Stimulated activated CD4-positive, alpha-beta T cell treated with anti-CD3 and anti-CD28 coated beads, Interleukin-4, amount 100 ng/mL, for 24 hours (primary cell): Measurements from ENCODE around the gene NPHP4.

ENCODE experiments used
- DNase-seq: peaks from one replicate; pipeline ENCODE4 v3.0.0-alpha.2; 2020

Gene NPHP4

DNA sequence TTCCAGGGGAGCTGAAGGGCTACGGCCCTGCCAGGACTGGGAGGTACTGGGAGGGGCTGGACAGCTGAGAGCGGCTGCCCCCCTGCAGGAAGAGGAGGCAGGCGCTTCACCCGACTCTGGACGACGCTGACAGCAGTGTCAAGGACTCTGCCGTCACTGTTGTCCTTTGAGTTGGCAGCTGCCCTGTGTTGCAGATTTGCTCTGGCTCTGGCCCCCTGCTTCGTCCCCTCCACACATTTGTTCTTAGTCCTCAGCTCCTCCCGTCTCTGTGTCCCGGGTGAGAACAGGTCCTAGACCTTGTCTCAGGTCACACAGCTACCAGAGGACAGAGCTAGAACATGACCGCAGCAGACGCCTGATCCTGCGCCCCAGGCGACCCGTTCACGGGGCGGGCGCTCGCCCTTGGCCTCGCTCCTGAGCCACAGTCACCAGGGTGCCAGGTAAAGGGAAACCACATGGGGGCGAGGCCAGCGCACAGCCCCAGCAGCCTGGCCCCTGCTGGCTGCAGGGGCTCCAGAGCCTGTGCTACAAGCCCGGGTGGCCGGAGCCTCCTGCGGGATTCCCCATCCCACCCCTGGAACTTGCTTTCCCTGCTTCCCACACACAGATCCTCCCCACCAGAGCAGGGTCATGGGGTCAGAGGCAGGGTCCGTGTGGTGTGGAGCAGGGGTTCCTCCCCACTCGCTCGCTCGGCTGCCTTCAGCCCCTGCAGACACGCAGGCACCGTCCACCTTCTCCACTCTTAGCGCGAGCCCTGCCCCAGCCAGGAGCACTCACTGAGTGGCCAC is 10.7 kb upstream of the NPHP4 start:
- DNase-seq: no peak

DNA sequence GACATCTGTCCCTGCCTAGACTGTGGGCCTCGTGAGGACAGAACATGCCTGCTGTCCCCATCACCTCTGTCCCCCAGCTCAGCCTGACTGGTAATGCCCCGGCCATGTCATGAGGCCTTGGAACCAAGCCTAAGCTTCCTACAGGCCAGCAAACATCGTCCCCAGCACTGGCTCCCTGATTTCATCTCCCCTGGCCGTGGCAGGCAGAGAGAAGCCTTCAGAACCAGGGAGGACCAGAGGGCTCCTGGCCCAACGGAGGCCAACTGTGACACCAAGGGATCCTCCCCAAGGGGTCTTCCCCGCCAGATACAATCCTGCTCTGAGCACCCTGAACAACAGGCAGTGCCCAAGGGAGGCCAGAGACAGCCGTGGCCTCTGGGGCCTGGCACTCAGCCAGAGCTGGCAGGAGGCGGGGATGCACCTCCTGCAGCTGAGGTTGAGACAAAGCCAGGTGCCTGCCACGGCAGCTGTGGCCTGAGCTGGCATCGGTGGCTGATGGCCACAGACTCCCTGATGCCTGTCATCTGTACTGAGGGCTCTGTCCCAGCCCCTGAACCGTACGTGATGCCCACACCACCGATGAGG is 9.9 kb upstream of the NPHP4 start:
- no peak for DNase-seq

DNA sequence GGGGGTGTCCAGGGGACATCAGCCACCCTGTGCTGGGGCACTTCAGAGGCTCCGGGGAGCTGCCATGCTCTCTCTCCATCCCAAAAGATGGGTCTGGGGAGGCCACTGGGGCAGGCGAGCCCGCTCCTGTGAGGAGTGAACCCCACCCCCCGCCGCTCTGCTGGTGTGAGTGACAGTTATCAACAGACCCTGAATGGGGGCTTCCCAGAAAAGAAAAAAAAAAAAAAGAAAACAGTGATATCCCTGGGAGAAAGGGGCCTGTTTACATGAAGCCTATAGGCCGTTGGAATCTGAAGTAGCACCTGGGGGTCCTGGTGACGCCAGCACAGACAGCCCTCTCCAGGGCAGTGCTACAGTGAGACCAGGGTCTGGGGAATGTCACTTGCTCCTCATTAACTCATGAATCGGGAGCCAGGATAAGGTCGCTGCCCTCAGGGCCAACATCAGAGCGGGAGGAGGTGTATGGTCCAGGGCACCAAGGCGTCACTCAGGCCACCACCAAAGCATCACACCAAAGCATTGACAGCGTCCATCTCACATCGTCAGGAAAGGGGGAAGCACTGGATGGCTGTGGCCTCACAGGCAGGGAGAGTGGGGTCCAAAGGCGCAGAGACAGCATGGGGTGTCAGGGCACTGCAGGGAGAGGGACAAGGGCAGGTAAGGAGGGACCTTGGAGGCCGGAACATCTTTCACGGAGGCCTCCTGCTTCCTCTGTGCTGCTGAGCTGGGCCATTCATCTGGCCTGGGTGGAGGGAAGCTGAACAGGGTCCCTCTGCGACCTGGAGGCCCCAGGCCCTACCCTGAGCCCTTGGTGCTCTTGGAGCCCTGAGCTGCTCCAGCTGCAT is 8.4 kb upstream of the NPHP4 start:
- no peak for DNase-seq

DNA sequence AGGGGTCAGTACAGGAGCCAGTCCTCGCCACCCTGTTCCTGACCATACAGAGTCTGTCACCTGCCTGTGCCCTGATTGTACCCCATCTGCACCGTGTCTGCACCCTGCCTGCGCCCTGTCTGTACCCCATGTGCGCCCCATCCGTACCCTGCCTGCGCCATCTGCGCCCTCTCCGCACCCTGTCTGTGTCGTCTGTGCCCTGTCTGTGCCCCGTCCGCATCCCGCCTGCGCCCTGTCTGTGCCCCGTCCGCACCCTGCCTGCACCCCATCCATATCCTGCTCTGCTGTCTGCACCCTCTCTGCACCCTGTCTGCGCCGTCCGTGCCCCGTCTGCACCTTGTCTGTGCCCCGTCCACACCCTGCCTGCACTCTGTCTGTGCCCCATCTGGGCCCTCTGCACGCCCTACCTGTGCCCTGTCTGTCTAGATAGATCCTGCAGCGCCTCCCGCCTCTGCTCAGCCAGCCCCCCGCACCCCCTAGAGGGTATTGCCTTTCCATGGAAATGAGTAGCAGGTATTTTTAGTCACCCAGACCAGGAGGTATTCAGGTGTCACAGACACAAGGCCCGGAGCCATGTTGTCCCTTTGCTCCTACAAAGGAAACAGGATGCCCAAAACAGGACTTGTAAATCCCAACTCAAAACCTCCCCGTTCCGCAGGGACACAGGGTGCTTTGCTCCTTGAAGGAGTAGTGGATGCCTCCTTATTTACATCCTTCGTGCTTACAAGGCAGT is 7.7 kb upstream of the NPHP4 start:
- no peak for DNase-seq

DNA sequence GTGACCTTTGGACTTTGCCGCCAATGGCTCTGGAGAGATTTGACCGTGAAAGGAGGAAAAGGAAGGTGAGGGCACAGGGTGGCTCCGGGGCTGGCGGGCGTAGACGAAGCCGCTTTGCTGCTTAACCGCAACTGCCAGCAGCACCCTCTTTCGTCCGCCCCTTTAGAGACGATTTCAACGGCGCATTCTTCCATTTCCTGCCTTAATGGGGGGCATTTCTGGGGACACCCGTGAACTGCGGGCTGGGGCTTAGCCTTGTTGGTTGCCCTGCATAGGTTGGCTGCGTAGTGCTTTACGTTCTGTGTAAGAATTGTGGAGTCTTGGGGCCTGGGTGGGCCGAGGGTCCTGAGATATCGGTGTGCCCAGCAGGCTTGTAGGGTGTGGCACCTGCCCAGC is 6.7 kb upstream of the NPHP4 start:
- no peak for DNase-seq

DNA sequence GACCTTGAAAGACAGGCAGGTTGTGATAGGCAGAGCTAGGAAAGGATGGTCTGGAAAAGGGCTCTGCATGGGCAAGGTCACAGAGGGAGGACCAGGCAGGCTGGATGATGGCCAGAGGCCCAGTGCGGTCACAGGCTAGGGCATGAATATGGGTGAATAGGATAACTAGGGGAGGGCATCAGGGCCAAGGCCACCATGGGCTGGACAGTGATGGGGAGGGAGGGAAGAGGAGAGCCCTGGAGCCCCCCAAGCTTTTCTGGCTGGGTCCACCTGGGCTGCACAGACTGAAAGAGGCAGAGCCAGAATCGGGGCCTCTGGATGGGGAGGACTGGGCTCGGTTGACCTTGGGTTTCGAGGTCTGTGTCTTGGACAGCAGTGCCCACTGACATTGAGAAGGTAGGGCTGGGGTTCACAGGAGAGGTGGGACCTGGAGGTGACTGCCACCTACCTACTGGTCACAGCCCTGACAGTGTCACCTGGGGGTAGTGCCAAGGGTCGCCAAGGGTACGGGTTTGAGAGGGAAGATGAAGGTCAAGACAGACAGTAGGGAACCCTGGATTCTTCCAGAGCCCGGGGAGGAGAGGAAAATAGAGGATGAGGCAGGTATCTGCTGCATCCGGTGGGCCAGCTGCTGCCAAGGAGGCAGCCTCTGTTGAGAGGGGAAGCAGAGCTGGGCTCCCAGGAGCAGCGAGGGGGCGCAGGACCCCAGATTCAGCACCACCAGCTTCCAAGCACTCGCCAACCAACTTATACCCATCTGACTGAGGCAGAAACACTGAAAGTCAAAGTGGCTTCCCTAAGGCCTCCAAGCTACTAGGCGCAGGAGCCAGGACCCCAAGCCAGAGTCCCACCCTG is 6.1 kb upstream of the NPHP4 start:
- DNase-seq: no peak

DNA sequence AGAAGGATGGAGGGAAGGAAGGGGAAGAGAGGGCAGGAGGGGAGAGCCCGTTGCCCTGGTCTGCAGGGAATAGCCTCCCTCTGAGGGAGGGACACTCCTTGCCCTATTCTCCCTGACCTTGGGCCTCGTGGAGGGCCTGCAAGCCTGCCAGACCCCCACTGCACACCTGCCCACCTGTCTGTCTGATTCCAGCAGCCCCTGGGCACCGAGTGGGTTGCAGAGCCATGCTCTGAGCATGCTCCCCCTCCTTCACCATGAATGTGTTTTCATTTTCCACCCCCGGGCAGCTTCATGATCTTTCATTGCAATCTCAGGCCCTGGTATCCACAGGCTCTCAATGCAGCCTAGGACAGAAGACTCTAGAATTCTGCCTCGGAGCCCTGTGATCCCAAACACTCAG is 5.1 kb upstream of the NPHP4 start:
- no peak for DNase-seq

DNA sequence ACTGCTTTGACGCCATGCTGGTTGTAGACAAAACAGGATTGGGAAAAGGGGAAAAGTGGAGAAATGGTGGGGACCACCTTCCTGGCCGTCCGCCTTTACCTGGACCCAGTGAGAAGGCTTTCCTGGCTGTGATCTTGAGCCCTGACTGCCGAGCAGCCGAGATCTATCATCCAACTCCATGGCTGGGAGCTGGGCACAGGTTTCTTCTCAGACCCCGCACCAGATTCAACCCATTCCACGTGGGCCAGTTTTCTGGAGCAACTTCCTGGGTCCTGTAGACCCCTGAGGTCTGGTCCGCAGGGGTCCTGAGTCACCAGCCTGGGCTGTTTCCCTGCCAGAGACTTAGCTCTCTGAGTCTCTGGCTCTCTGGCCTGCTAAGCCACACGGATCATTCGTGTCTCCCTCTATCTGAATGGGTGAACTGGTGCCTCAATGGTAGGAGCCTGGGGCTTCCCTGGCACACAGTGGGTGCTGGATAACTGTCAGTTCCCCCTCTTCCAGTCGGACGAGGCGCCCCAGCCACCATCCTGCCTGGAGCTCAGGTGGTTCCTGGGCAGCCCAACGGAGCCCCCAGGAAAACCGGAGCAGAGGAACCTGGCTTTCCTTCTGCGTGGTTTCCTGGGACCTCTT is 4.5 kb upstream of the NPHP4 start:
- no peak for DNase-seq

DNA sequence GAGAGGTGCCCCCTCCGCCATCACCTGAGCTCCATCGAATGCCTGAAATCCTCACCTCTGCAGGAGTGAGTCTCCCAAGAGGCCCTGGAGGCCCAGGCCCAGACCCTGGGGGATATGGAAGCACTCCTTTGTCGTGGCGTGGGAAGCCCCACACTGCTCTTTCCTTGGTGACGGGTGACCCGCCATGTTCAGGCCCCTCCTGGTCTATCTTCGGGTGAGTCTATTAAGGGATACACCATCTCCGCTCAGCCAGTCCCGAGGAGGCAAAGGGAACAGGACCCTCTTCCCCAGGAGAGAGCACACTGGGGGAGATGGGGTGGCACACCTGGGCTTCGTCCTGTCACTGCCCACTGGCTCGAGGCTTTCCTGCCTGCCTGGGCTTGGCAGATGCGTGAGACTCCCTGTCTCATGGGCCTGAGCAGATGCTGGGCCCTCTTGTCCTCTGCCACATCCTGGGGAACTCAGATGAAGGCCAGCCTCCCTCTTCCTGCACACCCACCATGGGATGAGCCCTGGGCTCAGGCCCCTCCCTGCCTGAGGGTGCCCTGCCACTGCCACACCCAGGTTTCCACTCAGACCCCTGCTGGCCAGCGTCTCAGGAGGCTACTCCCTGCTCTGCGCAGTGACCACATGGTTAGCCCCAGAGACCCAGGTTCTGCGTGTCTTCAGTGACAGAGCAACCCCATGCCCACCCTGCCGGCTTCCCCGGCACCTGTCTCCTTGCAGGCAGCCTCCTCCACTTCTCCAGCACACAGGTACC is 3.8 kb upstream of the NPHP4 start:
- no peak for DNase-seq

DNA sequence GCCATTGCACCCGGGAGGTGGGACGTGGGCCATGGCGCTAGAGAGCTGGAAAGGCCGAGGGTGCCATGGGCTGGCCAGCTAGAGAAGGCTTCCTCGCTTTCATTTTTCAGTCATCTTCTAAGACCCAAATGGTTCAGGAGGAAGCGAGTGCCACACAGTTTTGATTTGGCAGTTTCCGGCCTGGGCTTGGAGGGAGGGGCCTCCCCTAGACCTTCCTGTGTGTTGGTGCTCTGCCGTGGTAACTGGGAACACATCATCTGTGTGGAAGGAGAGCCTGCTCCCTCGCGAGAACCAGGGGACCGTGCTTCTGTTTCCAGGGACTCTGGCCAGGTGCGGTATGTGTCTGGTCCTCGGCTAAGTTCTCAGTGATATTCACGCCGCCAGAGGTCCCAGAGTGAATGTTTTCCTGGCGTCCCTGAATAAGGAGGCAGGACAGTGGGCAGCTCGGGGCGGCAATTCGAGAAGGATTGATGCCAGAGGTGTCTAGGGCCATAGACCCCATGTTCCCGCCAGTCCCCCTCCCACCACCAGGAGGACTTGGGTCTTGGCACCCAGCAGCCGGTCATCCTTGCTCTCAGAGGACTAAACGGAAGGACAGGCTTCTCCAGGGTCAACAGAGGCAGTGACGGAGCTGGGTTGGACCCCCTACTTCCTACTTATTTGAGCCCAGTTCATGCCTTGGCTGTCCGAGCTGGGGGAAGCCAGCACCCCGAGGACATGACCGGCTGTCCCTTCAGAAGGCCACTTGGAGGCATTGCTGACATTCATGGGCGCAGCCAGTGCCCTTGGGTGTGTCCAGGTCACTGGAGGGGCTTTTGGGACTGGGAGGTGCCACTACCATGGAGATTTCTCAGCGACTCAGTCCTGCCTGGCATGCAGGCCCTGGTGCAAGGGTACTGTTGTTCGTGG is 2.7 kb upstream of the NPHP4 start:
- peak; percentile 57 for DNase-seq

DNA sequence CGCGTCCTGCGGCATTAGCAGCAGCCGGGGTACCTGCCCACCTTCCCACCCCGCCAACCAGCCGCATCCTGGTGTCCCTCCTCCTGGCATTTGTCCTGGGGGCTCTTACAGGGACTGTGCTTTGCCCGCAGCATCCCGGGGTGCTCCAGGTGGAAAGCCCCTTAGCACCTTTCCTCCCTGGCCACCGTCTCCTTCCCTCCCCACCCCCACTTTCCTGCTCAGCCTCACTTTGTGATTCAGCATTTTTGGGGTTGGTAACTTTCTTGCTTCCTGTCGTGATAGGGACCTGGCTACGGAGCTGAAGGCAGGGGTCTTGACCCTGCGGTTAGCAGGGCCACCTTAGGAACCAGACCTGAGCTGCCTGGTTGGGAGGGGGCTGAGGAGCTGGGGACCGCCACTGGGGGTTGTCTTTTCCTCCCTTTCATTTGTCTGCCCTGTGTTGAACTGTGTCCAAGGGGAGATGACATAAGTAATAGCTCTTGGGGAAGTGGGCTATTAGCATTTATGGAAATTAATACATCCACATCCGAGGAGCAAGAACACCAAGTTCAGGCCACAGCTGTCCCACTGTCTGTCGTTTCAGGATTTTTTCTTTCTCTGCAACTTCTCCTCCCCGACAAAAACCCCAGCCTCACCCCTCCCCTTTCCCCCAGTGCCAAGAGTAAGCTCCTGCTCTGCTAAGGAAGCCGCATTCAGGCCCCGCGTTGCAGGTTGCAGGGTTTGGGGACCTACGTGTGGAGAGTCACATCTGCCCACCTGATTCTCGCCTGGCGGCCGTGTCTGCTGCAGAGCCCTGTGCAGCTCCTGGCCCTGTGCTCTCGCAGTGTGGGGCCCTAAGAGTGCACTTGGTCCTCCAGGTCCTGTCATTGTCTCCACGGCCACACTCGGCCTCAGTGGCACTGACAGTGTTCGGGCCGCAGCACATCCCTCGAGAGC is 1.6 kb upstream of the NPHP4 start:
- DNase-seq: peak; percentile 32

DNA sequence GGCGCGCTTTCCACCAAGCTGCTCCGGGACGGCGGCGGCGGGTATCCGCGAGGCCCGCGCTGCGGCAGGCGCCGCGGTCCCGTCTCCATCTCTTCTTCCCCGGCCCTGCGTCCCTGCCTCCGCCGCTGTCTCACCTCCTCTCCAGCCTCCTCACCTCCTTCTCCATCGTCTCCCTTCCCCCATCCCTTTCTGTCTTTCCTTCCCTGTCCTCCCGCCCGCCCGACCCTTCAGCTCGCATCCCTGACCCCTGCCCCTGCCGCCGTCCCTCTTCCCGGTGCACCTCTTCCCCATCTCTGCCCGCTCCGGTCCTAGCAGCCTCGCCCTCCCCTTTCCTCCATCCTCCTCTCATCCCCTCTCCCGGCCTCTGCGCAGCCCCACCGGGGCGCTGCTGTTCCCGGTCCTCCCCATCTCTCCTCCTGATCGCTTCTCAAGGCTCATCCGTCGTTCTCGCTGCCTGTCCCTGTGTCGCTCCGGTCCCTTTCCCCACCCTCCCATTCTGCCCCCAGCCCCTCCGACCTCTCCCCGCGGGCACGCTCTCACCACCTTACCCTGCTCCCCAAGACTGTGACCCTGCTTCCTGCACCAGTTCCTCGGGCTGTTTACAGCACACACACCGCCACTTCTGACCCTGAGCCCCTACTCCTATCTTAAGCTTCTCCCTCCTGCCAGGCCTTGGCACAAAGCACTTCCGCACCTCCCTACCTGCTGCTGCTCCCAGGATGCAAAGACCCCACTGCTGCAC is 760 bp upstream of the NPHP4 start:
- DNase-seq: peak; percentile 13

DNA sequence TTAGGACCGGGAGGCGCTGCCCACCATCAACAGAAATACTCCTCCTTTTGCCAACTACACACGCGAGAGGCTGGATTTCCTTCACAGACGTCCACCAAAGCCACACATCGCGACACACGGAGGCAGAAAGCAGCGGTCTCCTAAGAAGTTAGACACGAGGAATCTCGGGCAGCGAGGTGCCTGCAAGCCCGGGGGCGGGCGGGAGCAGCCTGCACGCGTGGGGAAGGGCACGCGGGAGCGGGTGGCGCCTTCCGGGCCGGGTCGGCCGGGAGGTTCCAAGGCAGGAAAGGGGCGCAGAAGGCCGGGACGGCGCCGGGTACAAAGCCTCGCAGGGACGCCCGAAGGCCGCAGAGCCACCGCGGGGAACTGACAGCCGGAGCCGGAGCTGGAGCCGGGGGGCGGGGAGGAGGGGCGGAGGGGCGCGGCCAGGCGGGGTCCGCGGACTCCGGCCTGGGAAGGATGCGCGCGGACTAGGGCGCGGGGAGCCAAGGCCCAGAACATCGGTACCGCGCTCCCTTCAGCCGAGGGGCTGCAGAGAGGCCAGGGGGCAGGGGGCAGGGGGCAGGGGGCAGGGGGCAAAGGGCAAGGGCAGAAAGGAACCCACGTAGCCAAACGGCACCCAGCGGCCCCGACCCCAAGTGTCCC is 722 bp downstream of the NPHP4 start:
- peak; percentile 29 for DNase-seq

DNA sequence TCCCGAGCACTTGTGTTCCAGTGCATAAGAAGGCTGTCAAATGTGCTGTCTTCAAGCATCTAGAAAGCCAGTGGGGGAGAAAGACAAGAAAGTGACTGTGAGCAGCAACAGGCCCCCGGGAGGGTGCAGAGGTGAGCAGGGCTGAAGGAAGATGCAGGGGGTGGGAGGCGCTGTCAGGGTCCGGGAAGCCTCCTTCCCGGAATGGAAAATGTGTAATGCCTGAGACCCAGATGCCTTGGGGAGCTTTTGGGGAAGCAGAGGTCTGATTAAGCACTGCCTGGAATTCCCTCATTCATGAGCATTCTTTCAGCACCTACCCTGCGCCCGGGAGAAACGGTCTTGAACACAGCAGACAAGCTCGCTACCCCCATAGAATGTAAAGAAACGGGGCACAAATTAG is 1.3 kb downstream of the NPHP4 start:
- DNase-seq: no peak

DNA sequence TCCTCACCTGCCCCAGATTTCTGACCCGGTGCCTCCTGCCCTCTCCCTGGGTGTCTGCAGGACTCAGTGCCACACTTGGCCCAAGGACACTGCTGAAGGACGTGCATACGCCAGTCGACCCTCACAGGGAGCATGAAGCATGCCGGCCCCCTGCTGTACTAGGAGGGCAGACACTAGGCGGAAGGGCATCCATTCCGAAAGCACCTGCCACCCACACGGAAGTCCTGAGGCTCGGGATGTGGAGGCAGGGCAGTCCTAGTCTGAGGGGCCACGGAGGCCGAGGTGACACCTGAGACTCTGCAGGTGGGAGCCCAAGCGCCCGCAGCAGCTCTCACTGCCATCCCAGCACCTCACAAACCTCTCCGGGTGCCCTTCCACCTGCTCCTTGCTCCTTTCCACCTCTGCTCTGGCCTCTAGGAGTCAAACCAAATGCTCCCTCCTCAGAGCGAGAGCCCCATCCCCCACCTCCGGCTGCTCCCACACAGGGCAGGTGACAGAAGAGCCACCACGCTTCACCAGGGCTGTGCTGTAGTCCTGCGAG is 2.4 kb downstream of the NPHP4 start:
- DNase-seq: no peak

DNA sequence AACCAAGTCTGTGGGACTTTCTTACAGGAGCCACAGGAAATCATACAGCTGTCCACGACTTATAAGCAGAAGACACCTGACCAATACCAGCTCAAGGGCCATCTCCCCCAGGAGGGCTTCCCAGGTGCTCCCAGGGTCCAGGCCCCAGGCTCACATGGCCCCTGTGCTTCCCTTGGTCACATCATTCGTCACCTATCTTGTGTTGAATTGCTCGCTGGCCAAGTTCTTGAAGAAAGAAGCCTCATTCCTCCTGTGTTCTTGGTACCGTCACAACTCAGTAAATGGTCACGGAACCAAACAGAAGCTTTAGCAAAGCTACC is 3.0 kb downstream of the NPHP4 start:
- DNase-seq: no peak

DNA sequence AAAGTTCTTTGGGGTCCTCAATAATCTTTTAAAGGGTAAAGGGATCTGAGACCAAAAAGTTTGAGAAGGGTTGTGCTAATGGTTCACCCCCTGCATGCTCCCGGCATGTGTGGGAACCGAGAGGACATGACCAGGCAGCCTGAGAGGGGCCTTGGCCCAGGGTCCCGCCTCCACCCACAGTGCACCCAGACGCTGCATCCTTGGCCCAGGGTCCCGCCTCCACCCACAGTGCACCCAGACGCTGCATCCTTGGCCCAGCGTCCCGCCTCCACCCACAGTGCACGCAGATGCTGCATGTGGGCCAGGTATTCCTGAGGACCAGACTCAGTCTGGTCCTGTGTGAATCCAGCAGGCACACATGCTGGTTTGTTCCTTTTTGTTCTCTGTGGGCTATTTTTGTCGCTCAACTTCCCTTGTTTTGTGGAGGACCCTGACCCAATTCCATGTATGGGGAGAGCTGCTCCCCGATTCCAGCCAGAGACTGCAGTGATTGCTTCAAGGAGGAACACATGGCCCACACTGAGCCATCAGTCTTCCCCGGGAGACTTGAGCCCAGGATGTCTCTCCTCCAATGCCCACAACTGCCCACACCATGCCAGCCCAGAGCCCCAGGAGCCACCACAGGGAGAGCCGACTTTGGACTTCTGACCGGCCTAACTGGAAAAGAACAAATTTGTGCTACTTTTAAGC is 3.5 kb downstream of the NPHP4 start:
- DNase-seq: no peak
